GM23338 (cell line): Measurements from ENCODE around the gene CECR2.

Source experiments
- CREB1 ChIP-seq: fragments of 250-450 bp; sonication (Bioruptor Pico); IDR thresholded peaks from 2 replicates; pipeline ENCODE4 v1.5.0; 2020; ENCODE audit warnings: low read depth, mild to moderate bottlenecking, moderate library complexity
- EZH2 ChIP-seq: fragments of 200-600 bp; sonication (generic); IDR thresholded peaks from one replicate; pipeline ENCODE4 v1.8.0; 2017; ENCODE audit warnings: antibody characterized with exemption, mild to moderate bottlenecking, low read depth; ENCODE audit not compliant: unreplicated experiment
- EZH2phosphoT487 ChIP-seq: fragments of 200-600 bp; sonication (generic); IDR thresholded peaks from one replicate; pipeline ENCODE4 v1.8.1; 2018; ENCODE audit warnings: antibody characterized with exemption; ENCODE audit not compliant: unreplicated experiment
- POLR2AphosphoS5 ChIP-seq: IDR thresholded peaks from 2 replicates; pipeline ENCODE4 v1.6.1; 2016; ENCODE audit warnings: antibody characterized with exemption, low read depth
- REST ChIP-seq: IDR thresholded peaks from one replicate; pipeline ENCODE4 v1.6.1; 2018; ENCODE audit warnings: antibody characterized with exemption; ENCODE audit not compliant: unreplicated experiment
- STAT1 ChIP-seq: IDR thresholded peaks from one replicate; pipeline ENCODE4 v1.6.1; 2016; ENCODE audit warnings: antibody characterized with exemption; ENCODE audit not compliant: unreplicated experiment
- ZNF331 ChIP-seq: fragments of 250-450 bp; sonication (Bioruptor Pico); IDR thresholded peaks from 2 replicates; pipeline ENCODE4 v1.5.0; 2020; ENCODE audit warnings: low read depth, mild to moderate bottlenecking, moderate library complexity
- TF ChIP-seq, protein P1 (sequence below), 2 experiments: fragments of 200-600 bp in 1 of 2; sonication (generic) in 1 of 2; conservative IDR thresholded peaks; 2 replicates each; pipeline versions ENCODE4 v1.5.1 to v1.6.1; 2016 to 2017; ENCODE audit warnings: antibody characterized with exemption in 2 of 2, low read depth in 2 of 2, mild to moderate bottlenecking in 2 of 2, moderate library complexity in 1 of 2

GRCh38 chr22:17441326-17441725 lies 72.1 kb downstream of the CECR2 start:
- TF ChIP-seq, protein P1, sequence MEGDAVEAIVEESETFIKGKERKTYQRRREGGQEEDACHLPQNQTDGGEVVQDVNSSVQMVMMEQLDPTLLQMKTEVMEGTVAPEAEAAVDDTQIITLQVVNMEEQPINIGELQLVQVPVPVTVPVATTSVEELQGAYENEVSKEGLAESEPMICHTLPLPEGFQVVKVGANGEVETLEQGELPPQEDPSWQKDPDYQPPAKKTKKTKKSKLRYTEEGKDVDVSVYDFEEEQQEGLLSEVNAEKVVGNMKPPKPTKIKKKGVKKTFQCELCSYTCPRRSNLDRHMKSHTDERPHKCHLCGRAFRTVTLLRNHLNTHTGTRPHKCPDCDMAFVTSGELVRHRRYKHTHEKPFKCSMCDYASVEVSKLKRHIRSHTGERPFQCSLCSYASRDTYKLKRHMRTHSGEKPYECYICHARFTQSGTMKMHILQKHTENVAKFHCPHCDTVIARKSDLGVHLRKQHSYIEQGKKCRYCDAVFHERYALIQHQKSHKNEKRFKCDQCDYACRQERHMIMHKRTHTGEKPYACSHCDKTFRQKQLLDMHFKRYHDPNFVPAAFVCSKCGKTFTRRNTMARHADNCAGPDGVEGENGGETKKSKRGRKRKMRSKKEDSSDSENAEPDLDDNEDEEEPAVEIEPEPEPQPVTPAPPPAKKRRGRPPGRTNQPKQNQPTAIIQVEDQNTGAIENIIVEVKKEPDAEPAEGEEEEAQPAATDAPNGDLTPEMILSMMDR (conservative IDR thresholded peaks at IDR 0.05; ENCODE audit: low read depth in 2 of 2): no peak
- TF ChIP-seq CREB1 (CRISPR knock-in tag) (no peak), EZH2phosphoT487 (no peak), POLR2AphosphoS5 (no peak), EZH2 (no peak), ZNF331 (CRISPR knock-in tag) (no peak), REST (no peak), STAT1 (no peak)
